ENCODE data around the gene TMPRSS4.

Gene TMPRSS4

DNA sequence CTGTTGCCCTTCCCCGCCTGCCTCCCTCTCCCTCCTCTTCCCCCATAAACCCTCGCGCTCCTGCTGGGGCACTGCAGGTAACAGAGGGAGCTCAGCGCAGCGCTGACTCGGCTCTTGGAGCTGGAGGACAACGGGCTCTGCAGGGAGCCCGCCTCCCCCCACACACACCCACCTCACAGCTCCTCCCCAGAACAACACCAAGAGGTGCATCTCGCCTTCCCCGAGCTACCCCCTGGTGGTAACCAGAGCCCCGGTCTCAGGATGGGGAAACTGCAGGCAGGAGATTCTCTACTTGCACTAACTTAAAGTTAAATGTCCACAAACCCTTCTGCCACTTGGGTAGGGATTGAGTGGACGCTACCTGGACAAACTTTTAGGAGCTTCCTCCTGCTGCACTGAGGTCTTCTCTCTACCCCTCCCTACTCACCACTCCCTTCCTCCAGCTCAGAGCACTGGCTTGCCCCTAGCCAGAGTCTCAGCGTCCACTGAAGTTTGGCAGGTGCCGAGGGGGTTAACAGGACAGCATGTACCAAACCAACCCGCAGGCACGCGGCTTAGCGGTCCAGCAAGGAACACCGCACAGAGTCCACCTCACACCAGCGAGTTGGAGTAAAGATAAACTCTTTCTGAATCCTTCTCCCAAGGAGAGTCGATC lies 79.8 kb downstream of the TMPRSS4 start:
- DNase-seq, result no peak

DNA sequence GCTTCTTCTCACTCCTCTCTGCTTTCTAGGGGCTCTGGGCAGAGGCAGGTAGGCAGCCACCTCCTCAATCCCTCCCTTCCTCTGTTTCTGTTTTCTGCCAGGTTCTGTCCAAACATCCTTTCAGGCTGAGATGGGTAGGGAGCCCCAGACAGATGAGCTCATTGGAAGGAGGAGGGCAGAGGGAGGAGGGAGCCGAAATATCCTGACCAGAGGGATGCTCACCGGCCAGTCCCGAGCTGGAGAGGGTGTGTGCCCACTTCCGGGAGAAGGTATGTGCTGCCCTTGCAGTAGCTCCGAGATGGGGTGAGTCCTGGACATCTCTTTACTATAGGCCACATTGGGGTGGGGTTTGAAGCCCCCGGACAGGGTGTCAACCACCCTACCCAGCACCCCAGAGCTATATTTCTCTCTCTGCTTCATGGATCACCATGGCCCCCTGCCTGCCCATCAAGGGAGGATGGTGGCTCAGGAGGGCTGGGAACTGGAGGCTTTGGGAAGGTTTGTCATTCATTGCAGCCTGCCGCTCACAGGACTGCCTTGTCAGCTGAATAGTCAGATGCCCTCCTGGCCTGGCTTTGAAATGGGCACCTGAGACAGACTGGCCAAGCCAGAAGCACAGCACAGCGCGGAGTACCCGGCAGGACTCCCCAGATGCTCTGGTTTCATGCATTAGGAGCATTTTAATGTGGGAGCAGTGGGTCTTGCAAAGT lies 80.5 kb downstream of the TMPRSS4 start:
- no peak for DNase-seq

DNA sequence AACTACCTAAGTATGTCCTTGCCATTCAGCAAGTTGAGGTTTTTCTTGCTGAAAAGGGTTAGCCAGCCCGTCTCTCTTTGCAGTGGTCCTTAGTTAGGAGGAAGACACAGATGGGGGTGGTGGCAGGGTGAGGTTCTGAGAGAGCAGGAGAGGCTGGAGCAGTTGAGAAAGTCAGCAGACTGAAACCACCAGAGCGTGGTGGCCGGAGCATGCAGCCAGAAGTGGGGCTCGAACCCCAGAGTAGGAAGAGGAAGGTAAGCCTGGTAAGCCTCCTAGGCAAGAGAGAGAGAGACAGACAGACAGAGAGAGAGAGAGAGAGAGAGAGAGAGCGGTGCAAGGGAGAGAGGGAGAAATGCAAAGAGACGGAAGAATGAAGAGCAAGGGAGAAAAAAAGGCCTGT lies 84.9 kb downstream of the TMPRSS4 start:
- no peak for DNase-seq

DNA sequence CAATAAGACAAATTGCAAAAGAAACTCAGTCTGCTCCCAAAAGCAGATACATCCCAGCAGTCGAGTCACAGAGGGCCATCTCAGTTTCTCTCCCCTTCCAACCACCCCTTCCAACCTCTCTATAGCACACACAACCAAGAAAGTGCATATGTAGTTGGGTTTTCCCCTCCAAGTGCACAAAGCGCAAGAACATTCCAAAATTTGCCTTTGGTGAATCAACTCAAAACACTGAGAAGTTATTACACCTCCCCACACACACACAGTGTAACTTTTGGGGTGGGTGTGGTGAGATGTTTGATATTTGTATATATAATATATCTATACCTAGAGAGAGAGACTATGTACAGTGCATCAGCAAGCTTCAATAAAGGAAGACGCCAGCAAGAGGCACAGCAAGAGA lies 86.0 kb downstream of the TMPRSS4 start:
- no peak for DNase-seq

DNA sequence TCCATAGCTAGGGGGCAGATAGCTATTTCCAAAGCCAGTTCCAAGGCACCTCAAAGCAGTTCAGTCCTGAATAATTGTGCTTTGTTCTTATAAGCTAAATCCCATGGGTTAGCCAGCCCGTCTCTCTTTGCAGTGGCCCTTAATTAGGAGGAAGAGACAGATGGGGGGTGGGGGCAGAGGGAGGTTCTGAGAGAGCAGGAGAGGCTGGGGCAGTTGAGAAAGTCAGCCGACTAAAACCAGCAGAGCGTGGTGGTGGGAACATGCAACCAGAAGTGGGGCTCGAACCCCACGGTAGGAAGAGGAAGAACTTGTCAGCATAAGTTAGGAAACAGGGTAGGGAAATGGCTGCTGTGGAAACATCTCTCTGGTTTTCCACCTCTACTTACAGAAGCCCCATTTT lies 86.6 kb downstream of the TMPRSS4 start:
- DNase-seq, result no peak

DNA sequence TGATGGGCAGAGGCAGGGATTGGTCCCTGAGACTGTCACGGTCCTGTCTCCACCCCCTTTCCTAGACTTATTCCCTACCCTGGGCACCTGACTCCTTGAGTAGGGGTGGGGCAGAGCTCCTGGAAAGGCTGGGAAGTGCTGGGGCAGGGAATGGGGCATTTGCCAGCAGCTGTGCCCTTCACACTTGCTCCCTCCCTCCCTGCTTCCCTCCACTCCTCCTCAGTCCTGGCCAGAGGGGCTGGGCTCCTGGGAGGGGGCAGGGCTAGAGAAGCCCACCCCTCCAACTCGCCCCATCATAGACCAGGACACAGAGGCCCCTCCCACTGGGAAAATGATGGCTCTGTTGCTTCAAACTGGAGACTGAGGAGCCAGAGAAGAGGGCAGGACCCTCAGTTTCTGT lies 88.0 kb downstream of the TMPRSS4 start:
- DNase-seq, result no peak

DNA sequence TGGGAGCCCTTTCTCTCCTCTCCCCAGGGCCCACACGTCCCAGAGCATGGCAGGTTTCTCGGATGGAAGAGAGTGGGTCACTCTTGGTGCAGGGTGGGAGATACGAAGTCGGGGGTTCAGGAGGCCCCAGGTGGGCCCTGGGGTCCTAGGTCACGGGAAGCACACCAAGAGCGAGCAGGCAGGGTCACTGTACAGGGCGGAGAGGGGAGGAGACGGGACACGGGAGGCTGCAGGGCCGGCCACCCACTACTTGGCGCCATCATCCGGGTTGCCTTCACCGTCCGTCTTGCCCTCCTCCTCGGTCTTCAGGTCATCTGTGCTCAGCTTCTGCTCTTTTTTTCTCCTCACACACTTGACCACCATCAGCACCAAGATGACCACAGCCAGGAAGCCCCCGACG lies 89.8 kb downstream of the TMPRSS4 start:
- no peak for DNase-seq

DNA sequence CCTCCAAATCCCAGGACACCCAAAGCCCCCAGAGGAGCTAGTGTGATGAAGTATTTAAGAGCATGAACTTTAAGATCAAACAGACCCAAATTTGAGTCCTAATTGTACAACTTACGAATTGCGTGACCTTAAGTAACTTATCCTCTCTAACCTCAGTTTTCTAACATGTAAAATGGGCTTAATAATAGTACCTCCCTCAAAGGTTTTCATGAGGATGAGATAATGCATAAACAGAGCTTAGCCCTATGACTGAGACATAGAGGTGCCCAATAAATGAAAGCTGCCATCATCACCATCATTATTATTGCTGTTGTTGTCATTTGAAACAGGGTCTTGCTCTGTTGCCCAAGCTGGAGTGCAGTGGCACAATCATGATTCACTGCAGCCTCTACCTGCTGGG lies 90.4 kb downstream of the TMPRSS4 start:
- no peak for DNase-seq

DNA sequence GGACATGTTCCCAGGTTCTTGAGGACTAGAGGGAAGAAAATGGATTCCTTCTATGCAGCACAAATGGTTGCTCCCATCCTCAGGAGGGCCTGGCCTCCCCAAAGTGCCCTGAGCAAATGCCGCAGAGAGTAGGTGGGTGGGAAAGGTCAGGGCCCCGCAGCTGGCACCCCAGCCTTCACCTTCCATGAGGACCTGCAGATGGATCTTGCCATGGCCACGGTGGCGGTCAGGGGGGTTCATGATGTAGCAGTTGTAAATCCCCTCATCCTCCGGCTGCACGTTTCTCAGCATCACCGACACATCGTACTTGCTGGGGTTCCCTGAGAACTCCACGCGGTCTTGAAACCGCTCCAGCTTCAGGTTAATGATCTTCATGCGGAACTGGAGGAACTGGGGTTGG lies 91.0 kb downstream of the TMPRSS4 start:
- DNase-seq, result no peak

DNA sequence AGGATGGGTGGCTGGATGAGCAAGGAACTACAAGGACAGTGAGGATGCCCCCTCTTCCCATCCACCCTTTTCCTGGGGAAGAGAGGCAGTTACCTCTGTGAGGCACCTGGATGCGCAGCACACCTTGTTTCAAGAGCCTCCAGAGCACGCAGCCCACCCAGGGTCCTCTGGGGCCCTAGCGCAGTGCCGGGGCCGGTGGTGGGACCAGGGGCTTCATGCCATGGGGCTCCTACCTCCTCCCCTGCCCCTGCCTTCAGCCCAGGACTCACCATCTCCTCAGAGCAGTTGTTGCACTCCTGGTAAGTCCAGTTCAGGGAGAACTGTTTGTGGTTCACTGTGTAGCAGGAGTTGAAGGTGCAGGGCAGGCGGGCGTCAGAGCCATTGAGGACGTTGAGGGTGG lies 91.4 kb downstream of the TMPRSS4 start:
- no peak for DNase-seq

DNA sequence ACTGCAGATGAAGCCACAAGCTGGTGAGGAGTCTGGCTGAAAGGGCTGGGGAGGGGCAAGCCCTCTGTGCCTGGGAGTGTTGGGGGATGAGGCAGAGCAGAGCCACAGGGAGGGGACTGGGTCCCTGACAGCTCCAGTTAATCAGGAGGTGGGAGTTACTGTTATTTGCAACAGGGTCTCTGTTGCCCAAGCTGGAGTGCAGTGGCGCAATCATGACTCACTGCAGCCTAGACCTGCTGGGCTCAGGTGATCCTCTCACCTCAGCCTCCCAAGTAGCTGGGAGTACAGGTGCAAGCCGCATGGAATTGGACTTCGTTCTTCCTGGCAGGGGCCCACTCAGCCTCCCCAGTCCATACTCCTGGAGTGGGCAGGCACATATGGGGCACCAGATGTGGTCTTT lies 91.9 kb downstream of the TMPRSS4 start:
- DNase-seq, result no peak

DNA sequence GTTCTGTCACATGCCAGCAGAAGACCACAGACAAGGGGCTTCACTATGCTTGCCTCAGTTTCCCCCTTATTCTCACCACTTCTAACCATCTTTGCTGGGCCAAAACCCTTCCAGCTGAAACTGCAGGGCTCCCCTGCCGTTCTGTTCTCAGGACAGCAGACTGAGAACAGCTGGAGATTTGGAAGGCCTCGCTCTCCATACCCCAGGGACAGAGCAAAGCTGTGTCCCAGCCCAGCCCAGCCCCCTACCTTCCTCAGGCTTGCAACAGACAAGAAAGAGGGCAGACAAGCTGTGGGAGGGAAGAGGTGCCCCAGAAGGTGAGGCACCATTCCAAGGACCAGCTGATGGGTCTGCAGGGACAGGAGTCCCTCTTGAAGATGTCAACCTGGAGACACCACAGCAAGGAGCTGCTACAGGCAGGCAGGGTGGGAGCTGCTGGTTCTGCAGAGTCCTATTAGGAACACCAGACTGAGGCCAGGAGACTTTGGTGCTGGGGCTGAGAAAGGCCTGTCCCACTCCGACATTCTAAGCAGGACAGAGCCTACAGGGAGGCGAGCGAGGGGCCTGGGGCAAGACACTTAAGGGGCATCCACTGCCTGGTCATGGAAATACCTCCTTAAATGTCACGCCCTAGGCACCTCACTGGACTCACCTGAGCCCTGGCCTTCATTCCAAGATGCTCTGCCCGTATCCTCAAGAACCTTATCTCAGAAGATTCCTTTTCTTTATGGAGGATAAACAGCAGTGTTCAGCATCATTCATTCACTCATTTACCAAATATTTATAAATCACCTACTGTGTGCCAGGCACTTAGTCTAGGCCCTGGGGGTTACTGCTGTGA lies 92.6 kb downstream of the TMPRSS4 start:
- no peak for DNase-seq

DNA sequence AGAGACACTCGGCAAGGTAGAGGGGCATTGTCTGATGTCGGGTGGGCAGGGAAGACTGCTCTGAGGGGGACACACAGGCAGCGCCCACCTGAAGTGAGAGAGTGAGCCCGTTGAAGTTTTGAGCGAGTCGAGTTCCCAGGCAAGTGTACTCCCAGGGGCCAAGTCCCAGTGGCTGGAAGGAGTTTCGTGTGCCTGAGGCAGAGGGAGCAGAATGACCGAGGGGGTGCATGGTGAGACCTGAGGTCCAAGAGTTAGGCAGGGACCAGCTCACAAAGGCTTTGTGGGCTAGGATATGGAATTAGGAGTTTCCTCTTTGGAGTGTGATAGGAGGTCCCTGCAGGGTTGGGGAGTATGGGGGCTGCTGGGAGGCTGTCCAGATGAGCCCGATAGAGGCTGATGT lies 93.4 kb downstream of the TMPRSS4 start:
- DNase-seq, result no peak

DNA sequence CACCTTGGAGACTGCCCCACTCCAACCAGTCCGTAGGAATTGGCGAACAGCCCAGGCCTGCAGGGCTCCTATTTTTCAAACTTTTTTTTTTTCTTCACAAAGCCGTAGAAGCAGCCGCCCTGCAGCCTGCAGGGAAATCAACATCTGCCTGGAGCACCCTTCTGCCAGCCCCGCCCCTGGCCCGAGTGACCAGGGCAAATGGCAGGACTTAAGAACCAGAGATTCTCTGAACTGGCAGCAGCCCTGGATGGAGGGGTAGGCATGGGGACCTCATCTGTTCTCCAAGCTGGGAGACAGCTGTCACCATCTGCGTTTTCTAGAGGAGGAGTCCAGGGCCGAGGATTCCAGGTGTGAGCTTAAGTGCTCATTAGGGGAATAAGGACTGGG lies 94.0 kb downstream of the TMPRSS4 start:
- DNase-seq, result no peak
